Hepatocyte (in vitro differentiated cells): ENCODE results near the gene FAM83B. TPM values are rescaled to one million over a fixed set of nuclear protein-coding genes. Genes with fewer than 3 reads are reported as not detected.
"Not testable (repeated sequence)": the region's sequence is repeated elsewhere in the genome, so short reads cannot be mapped to it uniquely, and the experiment has no call there.

Experiments
- DNase-seq: peaks from one replicate; pipeline ENCODE4 v3.0.0-alpha.2; 2016; ENCODE audit warnings: low spot score
- H2AFZ ChIP-seq: fragments of 200-600 bp; sonication (generic); 2 replicates; pipeline ENCODE4 v1.6.0; 2016; ENCODE audit warnings: antibody characterized with exemption, mild to moderate bottlenecking
- H3K27ac ChIP-seq: fragments of 200-600 bp; sonication (generic); 2 replicates; pipeline ENCODE4 v1.5.1; 2016; ENCODE audit warnings: mild to moderate bottlenecking
- H3K27me3 ChIP-seq: fragments of 200-600 bp; sonication (generic); 2 replicates; pipeline ENCODE4 v1.6.1; 2016
- H3K36me3 ChIP-seq: fragments of 200-600 bp; sonication (generic); replicated peaks from 2 replicates; pipeline ENCODE4 v1.5.1; 2016; ENCODE audit warnings: low read depth; ENCODE audit not compliant: insufficient read depth
- H3K4me1 ChIP-seq: fragments of 200-600 bp; sonication (generic); 2 replicates; pipeline ENCODE4 v1.5.1; 2016; ENCODE audit warnings: mild to moderate bottlenecking, moderate library complexity; ENCODE audit not compliant: insufficient read depth
- H3K4me2 ChIP-seq: fragments of 200-600 bp; sonication (generic); 2 replicates; pipeline ENCODE4 v1.6.0; 2016
- H3K4me3 ChIP-seq: fragments of 200-600 bp; sonication (generic); 2 replicates; pipeline ENCODE4 v1.5.1; 2016; ENCODE audit warnings: mild to moderate bottlenecking
- H3K79me2 ChIP-seq: fragments of 200-600 bp; sonication (generic); 2 replicates; pipeline ENCODE4 v1.6.0; 2017; ENCODE audit warnings: mild to moderate bottlenecking
- H3K9me2 ChIP-seq: fragments of 200-600 bp; sonication (generic); replicated peaks from 2 replicates; pipeline ENCODE4 v1.6.0; 2017; ENCODE audit warnings: mild to moderate bottlenecking; ENCODE audit not compliant: insufficient read depth
- H3K9me3 ChIP-seq: fragments of 200-600 bp; sonication (generic); 2 replicates; pipeline ENCODE4 v1.5.1; 2016; ENCODE audit warnings: low read depth, mild to moderate bottlenecking
- H4K20me1 ChIP-seq: fragments of 200-600 bp; sonication (generic); 2 replicates; pipeline ENCODE4 v1.6.0; 2016; ENCODE audit warnings: mild to moderate bottlenecking; ENCODE audit not compliant: insufficient read depth, poor library complexity, severe bottlenecking
- EZH2 ChIP-seq: fragments of 200-600 bp; sonication (generic); IDR thresholded peaks from 2 replicates; pipeline ENCODE4 v1.6.1; 2016; ENCODE audit warnings: antibody characterized with exemption, mild to moderate bottlenecking, borderline replicate concordance
- EZH2phosphoT487 ChIP-seq: fragments of 200-600 bp; sonication (generic); IDR thresholded peaks from one replicate; pipeline ENCODE4 v1.6.1; 2018; ENCODE audit warnings: antibody characterized with exemption, mild to moderate bottlenecking, low read depth, moderate library complexity; ENCODE audit not compliant: unreplicated experiment, severe bottlenecking
- WGBS: methylation state at CpG from one replicate; pipeline ENCODE4 v1.1.6; 2016; ENCODE audit warnings: low lambda C conversion rate; ENCODE audit errors: missing lambda C conversion rate; 5-methylcytosine and 5-hydroxymethylcytosine counted together
- polyA plus RNA-seq: library from polyadenylated mRNA; unstranded; fragments of >200 nt; fragmentation: Nextera tagmentation; extraction: Ambion mirVana; gene quantifications from 2 replicates; pipeline ENCODE4 v1.2.1, GENCODE V29; 2016
- total RNA-seq: library from RNA; depleted of rRNA; stranded (reverse); fragments of >200 nt; gene quantifications from 2 replicates; pipeline ENCODE4 v1.2.3, GENCODE V29; 2014
- TF ChIP-seq, protein P1 (sequence below): fragments of 200-600 bp; sonication (generic); IDR thresholded peaks from 2 replicates; pipeline ENCODE4 v1.5.1; 2016; ENCODE audit warnings: antibody characterized with exemption, mild to moderate bottlenecking; ENCODE audit not compliant: poor library complexity

The FAM83B gene, protein sequence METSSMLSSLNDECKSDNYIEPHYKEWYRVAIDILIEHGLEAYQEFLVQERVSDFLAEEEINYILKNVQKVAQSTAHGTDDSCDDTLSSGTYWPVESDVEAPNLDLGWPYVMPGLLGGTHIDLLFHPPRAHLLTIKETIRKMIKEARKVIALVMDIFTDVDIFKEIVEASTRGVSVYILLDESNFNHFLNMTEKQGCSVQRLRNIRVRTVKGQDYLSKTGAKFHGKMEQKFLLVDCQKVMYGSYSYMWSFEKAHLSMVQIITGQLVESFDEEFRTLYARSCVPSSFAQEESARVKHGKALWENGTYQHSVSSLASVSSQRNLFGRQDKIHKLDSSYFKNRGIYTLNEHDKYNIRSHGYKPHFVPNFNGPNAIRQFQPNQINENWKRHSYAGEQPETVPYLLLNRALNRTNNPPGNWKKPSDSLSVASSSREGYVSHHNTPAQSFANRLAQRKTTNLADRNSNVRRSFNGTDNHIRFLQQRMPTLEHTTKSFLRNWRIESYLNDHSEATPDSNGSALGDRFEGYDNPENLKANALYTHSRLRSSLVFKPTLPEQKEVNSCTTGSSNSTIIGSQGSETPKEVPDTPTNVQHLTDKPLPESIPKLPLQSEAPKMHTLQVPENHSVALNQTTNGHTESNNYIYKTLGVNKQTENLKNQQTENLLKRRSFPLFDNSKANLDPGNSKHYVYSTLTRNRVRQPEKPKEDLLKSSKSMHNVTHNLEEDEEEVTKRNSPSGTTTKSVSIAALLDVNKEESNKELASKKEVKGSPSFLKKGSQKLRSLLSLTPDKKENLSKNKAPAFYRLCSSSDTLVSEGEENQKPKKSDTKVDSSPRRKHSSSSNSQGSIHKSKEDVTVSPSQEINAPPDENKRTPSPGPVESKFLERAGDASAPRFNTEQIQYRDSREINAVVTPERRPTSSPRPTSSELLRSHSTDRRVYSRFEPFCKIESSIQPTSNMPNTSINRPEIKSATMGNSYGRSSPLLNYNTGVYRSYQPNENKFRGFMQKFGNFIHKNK
- 29.1 and 29.2 TPM in 2 replicates for total RNA-seq
- polyA plus RNA-seq: 5.5 and 5.6 TPM in 2 replicates

DNA sequence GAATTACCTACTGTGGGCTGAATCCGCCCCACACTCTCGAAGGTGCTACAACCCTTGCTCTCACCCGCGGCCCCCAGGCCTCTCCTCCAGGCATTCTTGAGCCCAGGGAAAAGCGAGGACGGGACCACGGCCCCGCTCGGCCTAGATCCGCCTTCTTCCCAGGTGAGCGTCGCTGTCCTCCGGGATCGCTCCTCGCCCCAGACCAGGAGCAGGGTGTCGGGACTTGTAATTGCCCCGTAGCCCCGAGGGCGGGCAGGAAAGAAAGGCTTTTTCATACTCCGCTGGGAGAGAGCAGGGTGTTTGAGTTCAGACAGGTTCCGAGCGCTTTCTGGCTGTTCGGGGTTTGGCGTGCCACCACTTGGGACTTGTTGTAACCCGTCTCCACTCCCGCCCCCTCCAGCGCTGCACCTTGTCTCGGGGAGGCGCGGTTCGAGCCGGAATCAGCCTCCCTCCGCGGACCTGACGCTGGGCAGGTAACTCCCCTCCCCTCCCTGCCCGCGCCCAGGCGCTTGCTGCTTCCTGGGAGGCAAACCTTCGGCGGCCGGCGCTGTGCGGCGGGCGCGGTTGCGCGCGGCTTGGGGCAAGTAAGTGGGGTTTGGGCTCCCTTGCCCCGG, at the start of gene FAM83B:
TSS of gene FAM83B (plus strand) at position 529 of the 614 bp plus-strand sequence. CDS start 23,476 bp downstream, outside the sequence.
- Histone ChIP-seq H3K9me2 (no peaks in the 10 kb centered on the region), H3K4me2 (peak within 1 kb of the TSS; percentile 81), H3K4me1 (no peaks in the 10 kb centered on the region), H3K36me3 (no peaks in the 10 kb centered on the region), H3K27me3 (no peaks in the 10 kb centered on the region), H4K20me1 (no peaks in the 10 kb centered on the region), H3K9me3 (no peaks in the 10 kb centered on the region), H3K4me3 (peak within 1 kb of the TSS; percentile 72), H3K79me2 (peaks cover 39% of the 10 kb centered on the region), H2AFZ (peak within 1 kb of the TSS; percentile 82), H3K27ac (peak within 1 kb of the TSS; percentile 90)
- DNase-seq: peak; percentile 86
- 2% methylated on average over 48 of the region's 50 CpGs for WGBS
- TF ChIP-seq, protein P1, sequence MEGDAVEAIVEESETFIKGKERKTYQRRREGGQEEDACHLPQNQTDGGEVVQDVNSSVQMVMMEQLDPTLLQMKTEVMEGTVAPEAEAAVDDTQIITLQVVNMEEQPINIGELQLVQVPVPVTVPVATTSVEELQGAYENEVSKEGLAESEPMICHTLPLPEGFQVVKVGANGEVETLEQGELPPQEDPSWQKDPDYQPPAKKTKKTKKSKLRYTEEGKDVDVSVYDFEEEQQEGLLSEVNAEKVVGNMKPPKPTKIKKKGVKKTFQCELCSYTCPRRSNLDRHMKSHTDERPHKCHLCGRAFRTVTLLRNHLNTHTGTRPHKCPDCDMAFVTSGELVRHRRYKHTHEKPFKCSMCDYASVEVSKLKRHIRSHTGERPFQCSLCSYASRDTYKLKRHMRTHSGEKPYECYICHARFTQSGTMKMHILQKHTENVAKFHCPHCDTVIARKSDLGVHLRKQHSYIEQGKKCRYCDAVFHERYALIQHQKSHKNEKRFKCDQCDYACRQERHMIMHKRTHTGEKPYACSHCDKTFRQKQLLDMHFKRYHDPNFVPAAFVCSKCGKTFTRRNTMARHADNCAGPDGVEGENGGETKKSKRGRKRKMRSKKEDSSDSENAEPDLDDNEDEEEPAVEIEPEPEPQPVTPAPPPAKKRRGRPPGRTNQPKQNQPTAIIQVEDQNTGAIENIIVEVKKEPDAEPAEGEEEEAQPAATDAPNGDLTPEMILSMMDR: no peak
- TF ChIP-seq EZH2phosphoT487: no peak
- TF ChIP-seq EZH2: no peak

DNA sequence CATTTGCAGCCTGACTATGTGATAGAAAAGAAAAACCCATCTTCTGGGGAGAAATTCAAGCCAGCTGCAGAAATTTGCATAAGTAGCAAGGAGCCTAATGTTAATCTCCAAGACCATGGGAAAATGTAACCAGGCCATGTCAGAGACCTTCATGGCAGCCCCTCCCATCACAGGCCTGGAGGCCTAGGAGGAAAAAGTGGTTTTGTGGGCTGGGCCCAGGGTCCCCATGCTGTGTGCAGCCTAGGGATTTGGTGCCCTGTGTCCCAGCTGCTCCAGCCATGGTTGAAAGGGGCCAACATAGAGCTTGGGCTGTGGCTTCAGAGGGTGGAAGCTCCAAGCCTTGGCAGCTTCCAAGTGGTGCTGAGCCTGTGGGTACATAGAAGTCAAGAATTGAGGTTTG, 49.7 kb upstream of the FAM83B start:
- H3K27me3 ChIP-seq, H3K4me1 ChIP-seq, H4K20me1 ChIP-seq, H3K27ac ChIP-seq, H3K9me2 ChIP-seq, H3K36me3 ChIP-seq, H3K9me3 ChIP-seq, H2AFZ ChIP-seq, H3K4me3 ChIP-seq, H3K4me2 ChIP-seq, DNase-seq, H3K79me2 ChIP-seq: not testable (repeated sequence)

DNA sequence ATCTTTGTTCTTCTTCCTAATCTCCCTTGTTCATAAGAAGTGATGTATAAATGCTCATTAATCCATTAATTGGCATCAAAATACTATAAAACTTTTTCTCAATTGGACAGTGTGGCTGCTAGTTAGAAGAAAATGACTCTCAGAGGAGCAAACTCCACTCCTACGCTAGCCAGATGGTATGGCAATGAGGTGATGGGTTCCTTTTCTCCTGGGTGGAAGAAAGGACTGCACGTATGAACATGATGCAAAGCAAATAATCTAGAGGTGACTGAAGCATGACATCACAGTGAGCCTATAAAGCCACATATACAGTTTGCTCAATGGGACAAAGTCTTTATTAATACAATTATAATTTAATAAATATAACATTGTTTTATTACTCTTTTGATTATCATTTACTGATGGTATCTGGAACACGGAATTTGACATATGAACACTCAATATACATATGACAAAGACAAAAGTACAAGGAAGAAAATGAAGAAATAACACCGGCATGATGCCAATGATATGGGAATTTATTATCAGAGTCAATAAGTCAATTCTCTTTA, 46.4 kb upstream of the FAM83B start:
- DNase-seq: no peak
- Histone ChIP-seq H4K20me1 (no peaks in the 10 kb centered on the region), H3K36me3 (no peaks in the 10 kb centered on the region), H3K9me3 (no peaks in the 10 kb centered on the region), H3K9me2 (no peaks in the 10 kb centered on the region), H3K27me3 (no peaks in the 10 kb centered on the region), H2AFZ (no peak overlapping the region), H3K79me2 (no peaks in the 10 kb centered on the region), H3K27ac (no peak overlapping the region), H3K4me2 (no peak overlapping the region), H3K4me1 (peaks cover 12% of the 10 kb centered on the region), H3K4me3 (no peak overlapping the region)
- TF ChIP-seq EZH2phosphoT487: no peak
- TF ChIP-seq, protein P1: no peak
- no peak for TF ChIP-seq EZH2
- 89% methylated on average over 4 of the region's 4 CpGs for WGBS
